Skeletal muscle tissue (tissue), 4 donors: ENCODE measurements around the gene CUEDC1. TPM values are rescaled to one million over a fixed set of nuclear protein-coding genes. Genes with fewer than 3 reads are reported as not detected.

Experiments used
- H3K27ac ChIP-seq: one replicate; pipeline ENCODE4 v1.7.0; 2013; ENCODE audit warnings: mild to moderate bottlenecking, low read depth, low read length, inconsistent platforms
- H3K27me3 ChIP-seq, 3 donors: one replicate each; pipeline ENCODE4 v1.7.0; 2013; ENCODE audit warnings: low read length in 3 of 3; ENCODE audit not compliant: control insufficient read depth in 3 of 3, insufficient read depth in 3 of 3
- H3K36me3 ChIP-seq, 3 donors: one replicate each; pipeline ENCODE4 v1.7.0; 2013; ENCODE audit warnings: low read length in 3 of 3; ENCODE audit not compliant: control insufficient read depth in 3 of 3, insufficient read depth in 3 of 3
- H3K4me1 ChIP-seq, 3 donors: one replicate each; pipeline ENCODE4 v1.7.0; 2013; ENCODE audit warnings: low read length in 3 of 3, mild to moderate bottlenecking in 3 of 3; ENCODE audit not compliant: control insufficient read depth in 3 of 3, insufficient read depth in 3 of 3
- H3K4me3 ChIP-seq, 3 donors: one replicate each; pipeline ENCODE4 v1.7.0; 2013; ENCODE audit warnings: low read length in 3 of 3
- H3K9ac ChIP-seq, 3 donors: one replicate each; pipeline ENCODE4 v1.7.0; 2013; ENCODE audit warnings: low read length in 3 of 3, mild to moderate bottlenecking in 3 of 3, moderate library complexity in 2 of 3, low read depth in 1 of 3
- H3K9me3 ChIP-seq, 3 donors: one replicate each; pipeline ENCODE4 v1.7.0; 2013; ENCODE audit warnings: low read length in 3 of 3; ENCODE audit not compliant: control insufficient read depth in 3 of 3
- total RNA-seq: library from RNA; depleted of rRNA; stranded (reverse); fragments of >200 nt; gene quantifications from one replicate; pipeline ENCODE4 v1.2.3, GENCODE V29; 2014
- donor health status: Osteomylitis.

CUEDC1 gene
- total RNA-seq, 1 donor from 2014 or later: 10.4 TPM

DNA sequence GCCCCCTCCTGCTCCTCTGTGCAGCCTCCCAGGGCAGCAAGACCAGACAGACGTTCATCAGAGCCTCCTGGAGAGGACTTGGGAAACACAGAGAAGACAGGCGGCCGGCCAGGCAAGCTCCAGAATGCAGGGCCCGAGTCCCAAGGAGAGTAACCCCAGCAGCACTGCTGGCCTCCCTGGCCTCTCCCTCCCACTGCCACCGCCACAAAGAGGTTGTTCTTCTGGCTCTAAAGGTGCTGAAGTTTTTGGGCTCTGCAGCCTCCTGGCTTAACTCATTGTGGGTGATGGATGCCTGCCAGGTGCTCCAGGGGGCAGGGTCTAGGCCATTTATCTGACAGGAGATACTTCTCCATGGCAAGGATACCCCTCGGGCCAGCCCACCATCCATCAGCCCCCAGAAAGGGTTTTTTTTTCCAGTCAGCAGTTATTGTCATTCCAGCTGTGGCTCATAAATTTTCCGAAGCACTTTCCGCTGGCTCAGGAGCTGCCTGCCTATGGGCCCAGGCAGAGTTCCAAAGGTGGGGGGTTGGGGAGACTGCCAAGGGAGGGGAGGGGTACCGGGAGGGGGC is 73.3 kb downstream of the CUEDC1 start:
- peak overlapping the region; percentile 3 to 35 (median 12) for H3K4me3 ChIP-seq
- H3K27ac ChIP-seq: peak overlapping the region; percentile 74
- peak overlapping the region; percentile 52 to 68 (median 62) for H3K9ac ChIP-seq
- no peaks in the 10 kb centered on the region for H3K27me3 ChIP-seq
- peaks cover 27 to 30% (median 28%) of the 10 kb centered on the region in 3 donors for H3K36me3 ChIP-seq
- no peaks in the 10 kb centered on the region for H3K9me3 ChIP-seq
- H3K4me1 ChIP-seq: peaks cover 39 to 61% (median 42%) of the 10 kb centered on the region in 3 donors

DNA sequence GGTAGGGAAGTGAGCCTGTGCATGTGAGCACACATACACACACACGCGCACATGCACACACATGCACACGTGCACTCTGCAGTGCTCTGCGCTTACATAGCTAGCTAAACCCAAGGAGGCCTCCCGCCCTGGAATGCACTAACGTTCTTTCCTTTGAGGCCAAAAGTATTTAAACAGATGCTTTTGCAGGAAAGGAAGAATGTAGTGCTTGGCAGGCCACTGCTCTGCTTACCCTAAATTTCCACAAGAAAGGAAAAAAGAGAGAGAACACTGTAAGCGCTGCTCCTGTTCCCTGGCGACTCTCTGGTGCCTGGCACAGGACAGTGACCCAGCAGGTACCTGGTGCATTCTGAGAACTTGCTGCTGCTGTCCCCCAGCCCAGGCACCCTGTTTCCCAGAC is 74.1 kb downstream of the CUEDC1 start:
- H3K27me3 ChIP-seq: no peaks in the 10 kb centered on the region
- H3K9ac ChIP-seq: peak overlapping the region; percentile 52 to 68 (median 62)
- H3K27ac ChIP-seq: peak overlapping the region; percentile 74
- peak overlapping the region; percentile 12 to 41 (median 26) for H3K4me3 ChIP-seq
- H3K9me3 ChIP-seq: no peaks in the 10 kb centered on the region
- peaks cover 46 to 68% (median 49%) of the 10 kb centered on the region in 3 donors for H3K4me1 ChIP-seq
- H3K36me3 ChIP-seq: peaks cover 34 to 35% (median 34%) of the 10 kb centered on the region in 3 donors

DNA sequence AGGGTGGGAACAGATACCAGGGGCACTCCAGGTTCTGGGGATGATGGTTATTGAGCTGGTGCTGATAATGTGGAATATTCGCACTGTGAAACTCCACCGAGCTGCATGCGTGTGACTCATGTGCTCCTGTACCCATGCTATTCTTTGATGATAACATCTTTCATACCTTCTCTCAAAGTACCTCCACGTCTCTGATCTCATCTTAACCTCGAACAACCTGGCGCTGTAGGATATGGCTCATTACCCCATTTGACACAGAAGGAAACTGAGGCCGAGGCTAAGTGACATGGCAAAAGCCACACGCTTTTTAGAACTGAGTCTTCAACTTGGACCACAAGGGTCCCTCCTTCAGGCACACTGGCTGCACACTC is 75.1 kb downstream of the CUEDC1 start:
- H3K36me3 ChIP-seq: peaks cover 34 to 36% (median 35%) of the 10 kb centered on the region in 3 donors
- H3K9ac ChIP-seq: peak overlapping the region in 1 of 3 donors; percentile 54
- no peak overlapping the region for H3K4me3 ChIP-seq
- no peaks in the 10 kb centered on the region for H3K27me3 ChIP-seq
- H3K9me3 ChIP-seq: no peaks in the 10 kb centered on the region
- peaks cover 57 to 79% (median 59%) of the 10 kb centered on the region in 3 donors for H3K4me1 ChIP-seq
- H3K27ac ChIP-seq: peak overlapping the region; percentile 74

DNA sequence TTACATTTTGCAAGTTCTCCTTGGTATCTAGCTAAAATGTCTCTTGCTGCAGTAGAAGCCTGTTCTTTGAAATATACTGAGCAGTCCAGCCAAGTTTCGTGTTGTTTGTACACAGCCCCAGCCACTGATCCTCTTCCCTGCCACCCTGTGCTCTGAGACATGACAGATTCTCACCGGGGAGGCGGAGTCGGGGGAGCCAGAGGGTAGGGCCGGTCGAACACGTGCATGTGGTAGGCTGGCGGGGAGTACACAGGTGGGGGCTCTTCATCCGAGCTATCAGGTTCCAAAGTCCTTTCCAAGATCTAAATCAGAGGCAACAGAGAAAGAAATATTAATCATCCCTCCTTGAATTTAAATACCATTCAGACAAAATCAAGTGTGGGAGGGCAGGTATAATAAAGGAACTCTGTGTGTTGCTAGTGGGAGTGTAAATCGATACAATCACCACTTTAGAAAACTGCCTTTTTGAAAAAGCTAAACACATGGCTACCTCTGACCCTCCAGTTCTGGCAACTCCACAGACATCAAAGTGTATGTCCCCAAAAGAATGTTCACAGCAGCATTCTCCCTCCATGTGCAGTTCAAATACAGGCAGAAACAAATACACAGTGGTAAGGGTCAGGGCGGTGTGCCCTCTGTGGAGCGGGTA is 75.7 kb downstream of the CUEDC1 start:
- H3K36me3 ChIP-seq: peaks cover 28 to 31% (median 31%) of the 10 kb centered on the region in 3 donors
- peak overlapping the region in 2 of 3 donors; percentile 7 to 54 for H3K9ac ChIP-seq
- no peaks in the 10 kb centered on the region for H3K9me3 ChIP-seq
- peaks cover 61 to 82% (median 64%) of the 10 kb centered on the region in 3 donors for H3K4me1 ChIP-seq
- no peaks in the 10 kb centered on the region for H3K27me3 ChIP-seq
- H3K4me3 ChIP-seq: no peak overlapping the region
- peak overlapping the region; percentile 74 for H3K27ac ChIP-seq

DNA sequence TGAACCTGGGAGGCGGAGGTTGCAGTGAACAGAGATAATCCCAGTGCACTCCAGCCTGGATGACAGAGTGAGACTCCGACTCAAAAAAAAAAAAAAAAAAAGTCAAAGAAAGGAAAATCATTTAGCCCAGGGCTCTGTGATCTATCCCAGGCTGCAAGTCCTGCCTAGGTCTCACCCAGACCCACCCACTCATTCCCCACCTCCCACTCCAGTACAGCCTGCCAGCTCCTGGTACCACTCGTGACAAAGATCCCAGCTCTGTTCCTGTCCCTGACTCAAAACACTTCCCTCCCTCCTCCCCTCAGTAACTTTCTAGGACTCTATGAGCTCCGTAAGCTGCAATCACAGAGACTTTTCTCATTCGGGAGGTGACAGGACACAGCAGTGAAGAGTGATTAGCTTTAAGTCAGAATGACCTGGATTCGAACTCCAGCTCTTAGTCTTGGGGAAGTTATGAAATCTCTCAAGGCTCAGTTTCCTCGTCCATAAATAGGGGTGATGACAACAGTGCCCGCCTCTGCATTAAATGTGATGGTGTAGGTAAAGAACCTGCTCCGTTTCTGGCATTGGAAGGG is 77.3 kb downstream of the CUEDC1 start:
- no peak overlapping the region for H3K9ac ChIP-seq
- no peaks in the 10 kb centered on the region for H3K9me3 ChIP-seq
- H3K4me1 ChIP-seq: peaks cover 75 to 94% (median 80%) of the 10 kb centered on the region in 3 donors
- no peaks in the 10 kb centered on the region for H3K27me3 ChIP-seq
- no peak overlapping the region for H3K4me3 ChIP-seq
- peak overlapping the region; percentile 38 for H3K27ac ChIP-seq
- peaks cover 28 to 31% (median 29%) of the 10 kb centered on the region in 3 donors for H3K36me3 ChIP-seq

DNA sequence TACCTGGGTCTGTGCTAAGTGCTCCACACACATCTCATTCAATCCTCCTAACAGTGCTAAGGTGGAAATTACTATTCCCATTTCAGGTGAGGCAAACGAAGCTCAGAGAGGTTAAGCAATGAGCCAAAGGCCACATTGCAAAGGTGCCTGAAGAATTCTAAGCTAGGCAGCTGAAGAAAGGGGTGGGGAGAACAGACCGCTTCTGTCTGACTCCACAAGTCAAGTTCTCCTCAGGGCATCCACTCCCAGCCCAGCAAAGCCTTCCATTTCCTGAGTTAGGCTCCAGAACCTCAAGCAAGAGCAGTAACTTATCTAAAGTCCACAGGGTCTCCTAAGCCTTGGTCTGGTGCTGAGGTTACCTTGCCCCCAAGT is 78.4 kb downstream of the CUEDC1 start:
- H3K4me3 ChIP-seq: no peak overlapping the region
- H3K27ac ChIP-seq: peak overlapping the region; percentile 90
- H3K27me3 ChIP-seq: no peaks in the 10 kb centered on the region
- H3K36me3 ChIP-seq: peaks cover 35 to 38% (median 38%) of the 10 kb centered on the region in 3 donors
- H3K4me1 ChIP-seq: peaks cover 77 to 95% (median 88%) of the 10 kb centered on the region in 3 donors
- peak overlapping the region; percentile 5 to 64 (median 27) for H3K9ac ChIP-seq
- no peaks in the 10 kb centered on the region for H3K9me3 ChIP-seq

DNA sequence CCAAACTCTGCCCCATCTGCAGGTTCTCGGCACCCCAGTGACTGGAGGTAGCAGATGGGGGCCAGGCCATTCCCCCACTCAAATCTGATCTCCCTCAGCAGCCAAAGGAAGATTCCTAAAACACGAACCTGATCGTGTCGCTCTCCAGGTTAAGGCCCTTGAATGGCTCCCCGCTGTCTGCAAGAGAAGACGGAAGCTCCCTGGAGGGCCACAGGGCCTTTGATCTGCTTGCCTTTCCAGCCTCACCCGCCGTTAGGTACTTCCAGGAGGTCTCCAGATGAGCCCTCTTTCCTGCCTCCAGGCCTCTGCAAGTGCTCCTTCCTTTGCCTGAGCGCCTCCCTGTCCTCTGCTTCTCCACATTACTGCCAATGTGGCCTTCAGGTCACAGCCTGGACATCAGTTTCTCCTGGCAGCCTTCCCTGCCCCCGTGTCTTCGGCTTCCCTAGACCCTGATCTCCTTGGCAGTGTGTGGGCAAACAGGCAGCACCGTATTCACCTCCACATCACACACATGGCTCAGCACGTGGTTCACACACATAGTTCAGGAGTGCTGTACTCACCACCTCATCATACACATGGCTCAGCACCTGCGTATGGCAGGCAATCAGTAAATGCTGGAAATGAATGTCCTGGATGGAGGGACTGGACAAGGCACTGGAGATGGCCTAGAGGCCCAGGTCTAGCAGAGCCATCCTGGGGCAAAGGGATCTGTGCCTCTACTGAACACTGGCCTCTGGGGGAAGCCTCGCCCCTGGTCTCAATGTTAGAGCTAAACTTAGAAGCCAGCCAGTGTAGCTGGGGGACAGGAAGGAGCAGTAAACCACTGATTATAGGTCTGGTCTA is 79.0 kb downstream of the CUEDC1 start:
- H3K9ac ChIP-seq: peak overlapping the region; percentile 40 to 64 (median 47)
- peaks cover 39 to 43% (median 40%) of the 10 kb centered on the region in 3 donors for H3K36me3 ChIP-seq
- H3K27ac ChIP-seq: peak overlapping the region; percentile 90
- no peaks in the 10 kb centered on the region for H3K27me3 ChIP-seq
- no peaks in the 10 kb centered on the region for H3K9me3 ChIP-seq
- peak overlapping the region in 1 of 3 donors; percentile 13 for H3K4me3 ChIP-seq
- peaks cover 75 to 95% (median 86%) of the 10 kb centered on the region in 3 donors for H3K4me1 ChIP-seq

DNA sequence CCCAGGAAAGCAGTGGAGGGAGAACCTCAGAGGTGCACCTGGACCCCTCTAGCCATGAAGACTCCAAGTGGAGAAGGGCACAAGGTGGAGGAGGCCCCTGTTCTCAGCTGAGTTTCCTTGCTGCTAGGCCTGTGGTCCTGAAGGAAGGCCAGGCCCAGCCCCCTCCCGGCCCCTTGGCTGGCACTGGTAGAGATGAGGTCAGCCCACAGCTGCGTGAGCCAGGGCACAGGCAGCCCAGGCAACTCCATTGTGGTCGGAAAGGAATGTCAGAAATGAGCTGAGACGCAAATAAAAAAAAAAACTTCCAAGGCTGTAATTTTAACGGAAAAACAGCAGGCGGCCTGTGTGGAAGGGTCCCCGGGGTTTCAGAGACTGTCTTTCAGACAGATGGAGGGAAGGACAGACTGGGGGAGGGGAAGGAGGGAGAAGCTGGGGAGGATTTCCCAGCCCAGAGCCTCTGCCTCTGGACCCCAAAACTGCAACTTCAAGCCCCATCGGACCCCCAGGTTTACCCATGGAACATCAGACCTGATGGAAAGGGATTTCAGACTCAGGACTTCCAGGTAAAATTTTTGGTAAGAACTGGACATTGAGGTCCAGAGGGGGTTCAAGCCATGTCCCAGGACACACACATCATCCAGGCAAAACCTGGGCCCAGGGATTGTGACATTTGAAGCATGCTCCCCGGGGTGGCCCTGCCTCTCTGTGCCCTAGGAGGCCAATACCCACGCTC is 79.8 kb downstream of the CUEDC1 start:
- Histone ChIP-seq H3K9ac (peak overlapping the region; percentile 64 to 75 (median 64)), H3K4me3 (peak overlapping the region; percentile 40 to 46 (median 41)), H3K4me1 (peaks cover 71 to 92% (median 78%) of the 10 kb centered on the region in 3 donors), H3K36me3 (peaks cover 44 to 50% (median 44%) of the 10 kb centered on the region in 3 donors), H3K27me3 (no peaks in the 10 kb centered on the region), H3K27ac (peak overlapping the region; percentile 90), H3K9me3 (no peaks in the 10 kb centered on the region)
